ENCODE results near the gene WDR81.
"Not testable (repeated sequence)": the region's sequence is repeated elsewhere in the genome, so short reads cannot be mapped to it uniquely, and the experiment has no call there.

The WDR81 gene

GRCh38 chr17:1755827-1756262 is 31.3 kb downstream of the WDR81 start:
- DNase-seq = no peak

- DNase-seq = peak; percentile 34
Measured at GRCh38 chr17:1758807-1759206, 34.3 kb downstream of the WDR81 start.

GRCh38 chr17:1759529-1759928 is 35.0 kb downstream of the WDR81 start:
- DNase-seq = no peak

GRCh38 chr17:1762233-1762900 is 37.9 kb downstream of the WDR81 start:
- DNase-seq = peak; percentile 29

- peak; percentile 81 for DNase-seq
Measured at GRCh38 chr17:1762901-1763898, 38.7 kb downstream of the WDR81 start.

GRCh38 chr17:1764284-1764683 is 39.8 kb downstream of the WDR81 start:
- DNase-seq = peak; percentile 92

- DNase-seq = not testable (repeated sequence)
Measured at GRCh38 chr17:1764705-1765104, 40.2 kb downstream of the WDR81 start.

- no peak for DNase-seq
Measured at GRCh38 chr17:1765576-1765975, 41.1 kb downstream of the WDR81 start.

- DNase-seq = no peak
Measured at GRCh38 chr17:1766382-1767135, 42.1 kb downstream of the WDR81 start.

GRCh38 chr17:1767358-1767757 is 42.9 kb downstream of the WDR81 start:
- DNase-seq = no peak

GRCh38 chr17:1769822-1770477 is 45.4 kb downstream of the WDR81 start:
- no peak for DNase-seq

- DNase-seq = not testable (repeated sequence)
Measured at GRCh38 chr17:1773000-1773695, 48.6 kb downstream of the WDR81 start.

- peak; percentile 85 for DNase-seq
Measured at GRCh38 chr17:1773696-1774181, 49.2 kb downstream of the WDR81 start.

GRCh38 chr17:1774390-1775176 is 50.1 kb downstream of the WDR81 start:
- DNase-seq = no peak

- DNase-seq = no peak
Measured at GRCh38 chr17:1776328-1776727, 51.8 kb downstream of the WDR81 start.

- DNase-seq = no peak
Measured at GRCh38 chr17:1776857-1777256, 52.4 kb downstream of the WDR81 start.

- no peak for DNase-seq
Measured at GRCh38 chr17:1779571-1780131, 55.1 kb downstream of the WDR81 start.

GRCh38 chr17:1782171-1782567 is 57.7 kb downstream of the WDR81 start:
- DNase-seq = no peak

- DNase-seq = no peak
Measured at GRCh38 chr17:1783271-1783670, 58.8 kb downstream of the WDR81 start.

- DNase-seq = peak; percentile 79
Measured at GRCh38 chr17:1783834-1784611, 59.5 kb downstream of the WDR81 start.
